T-cell (primary cell): Measurements from ENCODE around the gene TTLL12. TPM values are rescaled to one million over a fixed set of nuclear protein-coding genes. Genes with fewer than 3 reads are reported as not detected.
A peak's percentile ranks its signal among the peaks of the same experiment; 100 is the strongest.

Source experiments
- ATAC-seq, 4 experiments: fragments of 200-7000 bp in 3 of 4; fragments of 150-1000 bp in 1 of 4; cut with Tn5 transposase; replicated peaks in 1 of 4; 1 replicate in 3 of 4; 2 replicates in 1 of 4; pipeline ENCODE4 v1.10.0; 2021; ENCODE audit warnings: moderate library complexity in 3 of 4, mild to moderate bottlenecking in 2 of 4, moderate number of reproducible peaks in 1 of 4
- CTCF ChIA-PET, 2 donors: fragments of 300-600 bp; sonication (Branson Sonifier 250); formaldehyde crosslinking; loops; one replicate each; lab custom pipeline; 2022; ENCODE audit warnings: antibody characterized with exemption in 2 of 2; lab: Charles Lee
- POLR2A ChIA-PET, 2 donors: fragments of 300-600 bp; sonication (Branson Sonifier 250); formaldehyde crosslinking; loops; one replicate each; lab custom pipeline; 2022; ENCODE audit warnings: antibody characterized with exemption in 2 of 2; lab: Charles Lee
- DNase-seq, 35 experiments: peaks; one replicate each; pipeline versions ENCODE4 v3.0.0 to v3.0.0-alpha.2; 2013 to 2023
- H3K27ac ChIP-seq: one replicate; pipeline ENCODE4 v1.5.1; 2013; ENCODE audit warnings: low read length
- H3K27me3 ChIP-seq, 2 experiments: replicated peaks in 1 of 2; 1 replicate in 1 of 2; 2 replicates in 1 of 2; pipeline versions ENCODE4 v1.6.1 to v1.7.0; 2013; ENCODE audit warnings: low read length in 1 of 2, mixed read lengths in 1 of 2; ENCODE audit not compliant: control insufficient read depth in 2 of 2, insufficient read depth in 2 of 2; ENCODE audit errors: extremely low read depth in 1 of 2
- H3K36me3 ChIP-seq, 2 donors: 1 replicate in 1 of 2; 2 replicates in 1 of 2; pipeline versions ENCODE4 v1.6.1 to v1.7.0; 2013; ENCODE audit warnings: low read length in 1 of 2; ENCODE audit not compliant: control insufficient read depth in 2 of 2, insufficient read depth in 1 of 2; ENCODE audit errors: extremely low read depth in 1 of 2
- H3K4me1 ChIP-seq, 2 experiments: 1 replicate in 1 of 2; 2 replicates in 1 of 2; pipeline versions ENCODE4 v1.6.1 to v1.7.0; 2013; ENCODE audit warnings: low read length in 2 of 2, mixed read lengths in 1 of 2; ENCODE audit not compliant: insufficient read depth in 2 of 2, control insufficient read depth in 1 of 2; ENCODE audit errors: extremely low read depth in 1 of 2
- H3K4me3 ChIP-seq, 2 donors: 1 replicate in 1 of 2; 2 replicates in 1 of 2; pipeline versions ENCODE4 v1.5.1 to v1.7.0; 2013; ENCODE audit warnings: mild to moderate bottlenecking in 2 of 2, low read length in 1 of 2, moderate library complexity in 1 of 2; ENCODE audit not compliant: control insufficient read depth in 1 of 2; ENCODE audit errors: extremely low read depth in 1 of 2
- H3K9me3 ChIP-seq: 2 replicates; pipeline ENCODE4 v1.7.0; 2013
- H3K27ac Mint-ChIP-seq, 2 donors: one replicate each; pipeline ENCODE4 v1.8.0; 2020 to 2021; ENCODE audit warnings: mild to moderate bottlenecking in 2 of 2, mixed read lengths in 2 of 2
- H3K27me3 Mint-ChIP-seq, 2 donors: one replicate each; pipeline ENCODE4 v1.8.0; 2021 to 2022; ENCODE audit warnings: mixed read lengths in 2 of 2
- H3K36me3 Mint-ChIP-seq: one replicate; pipeline ENCODE4 v1.8.0; 2021; ENCODE audit warnings: mixed read lengths
- H3K4me1 Mint-ChIP-seq, 3 donors: one replicate each; pipeline ENCODE4 v1.8.0; 2020 to 2022; ENCODE audit warnings: mixed read lengths in 3 of 3, mild to moderate bottlenecking in 1 of 3
- H3K4me3 Mint-ChIP-seq, 3 donors: one replicate each; pipeline ENCODE4 v1.8.0; 2020 to 2022; ENCODE audit warnings: mild to moderate bottlenecking in 3 of 3, mixed read lengths in 3 of 3, moderate library complexity in 3 of 3
- H3K9me3 Mint-ChIP-seq, 3 donors: one replicate each; pipeline ENCODE4 v1.8.0; 2020 to 2022; ENCODE audit warnings: mixed read lengths in 3 of 3
- WGBS: methylation state at CpG from one replicate; pipeline ENCODE4 v1.1.5; 2013; ENCODE audit warnings: missing lambda C conversion rate; ENCODE audit not compliant: insufficient coverage; 5-methylcytosine and 5-hydroxymethylcytosine counted together
- total RNA-seq, 35 experiments: library from RNA in 6 of 35; stranded (reverse) in 6 of 35; fragments of 120-200 nt in 1 of 35; gene quantifications; one replicate each; pipeline versions ENCODE4 v1.2.1 to v1.2.4 and lab custom pipeline; 2013 to 2026

The TTLL12 gene
- total RNA-seq, 5 donors from 2014 or later (not counting 1 experiment from before 2014, with no cell fraction given): 17.1 to 38.1 (median 33.8) TPM

DNA sequence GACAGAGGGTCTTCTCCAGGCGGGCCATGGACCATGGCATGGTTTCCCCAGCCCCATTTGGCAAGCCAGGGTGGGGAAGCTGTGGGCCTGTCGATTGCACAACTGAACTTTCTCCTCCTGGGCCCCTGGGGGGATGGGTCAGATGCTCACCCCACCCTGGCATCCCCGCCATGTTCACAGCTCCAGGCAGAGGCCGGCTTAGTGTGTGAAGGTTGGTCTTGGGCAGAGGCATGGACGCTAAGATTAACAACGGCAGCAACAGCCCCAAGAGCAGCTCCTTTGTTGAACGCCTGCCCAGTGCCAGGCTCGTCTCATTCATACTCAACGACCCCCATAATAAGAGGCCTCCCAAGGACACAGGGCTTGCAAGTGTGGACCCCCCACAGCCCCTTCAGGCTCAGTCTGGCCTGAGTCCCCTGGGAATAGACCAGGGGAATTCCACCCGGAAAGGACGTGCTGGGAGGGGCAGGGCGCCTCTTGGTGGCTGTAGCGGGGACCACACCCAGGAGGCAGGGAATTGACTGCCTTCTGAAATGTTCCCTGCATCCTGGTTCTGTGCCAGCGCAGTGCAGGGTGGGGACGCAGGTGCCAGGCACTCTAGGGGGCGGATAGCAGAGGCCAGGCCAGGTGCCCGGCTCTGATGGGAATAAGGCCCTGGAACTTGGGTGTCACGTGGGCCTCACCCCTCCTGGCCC is 27.3 kb downstream of the TTLL12 start:
- Mint-ChIP-seq H3K4me1 (peaks cover 2 to 17% (median 15%) of the 10 kb centered on the region in 3 donors), H3K27me3 (no peaks in the 10 kb centered on the region), H3K9me3 (no peaks in the 10 kb centered on the region), H3K27ac (no peak overlapping the region), H3K4me3 (no peak overlapping the region), H3K36me3 (peaks cover 10% of the 10 kb centered on the region)
- Histone ChIP-seq H3K9me3 (no peaks in the 10 kb centered on the region), H3K36me3 (peaks cover 0 to 7% of the 10 kb centered on the region in 2 donors), H3K27ac (no peak overlapping the region), H3K4me1 (no peaks in the 10 kb centered on the region), H3K4me3 (no peak overlapping the region), H3K27me3 (no peaks in the 10 kb centered on the region)
- POLR2A ChIA-PET: no interaction called here
- DNase-seq (no peak), ATAC-seq (no peak)
- WGBS: 95% methylated on average over 13 of the region's 18 CpGs
- CTCF ChIA-PET: no interaction called here

- no peak overlapping the region for H3K27ac ChIP-seq
Measured at GRCh38 chr22:43158778-43159483, 28.0 kb downstream of the TTLL12 start.

GRCh38 chr22:43157874-43158546 is 28.9 kb downstream of the TTLL12 start:
- ChIA-PET POLR2A (no interaction called here), CTCF (no interaction called here)
- Histone ChIP-seq H3K36me3 (peaks cover 0 to 7% of the 10 kb centered on the region in 2 donors), H3K27me3 (no peaks in the 10 kb centered on the region), H3K9me3 (no peaks in the 10 kb centered on the region), H3K4me3 (no peak overlapping the region), H3K27ac (no peak overlapping the region), H3K4me1 (peaks cover 0 to 6% of the 10 kb centered on the region in 2 experiments)
- ATAC-seq (no peak), DNase-seq (no peak)
- H3K27me3 Mint-ChIP-seq: no peaks in the 10 kb centered on the region
- H3K9me3 Mint-ChIP-seq: no peaks in the 10 kb centered on the region
- H3K27ac Mint-ChIP-seq: no peak overlapping the region
- H3K36me3 Mint-ChIP-seq: peaks cover 10% of the 10 kb centered on the region
- WGBS: 89% methylated on average over 6 of the region's 9 CpGs
- peaks cover 5 to 19% (median 13%) of the 10 kb centered on the region in 3 donors for H3K4me1 Mint-ChIP-seq
- no peak overlapping the region for H3K4me3 Mint-ChIP-seq

More at GRCh38 chr22:43158778-43159483, 28.0 kb downstream of the TTLL12 start:
- Mint-ChIP-seq H3K4me1 (peaks cover 2 to 18% (median 10%) of the 10 kb centered on the region in 3 donors), H3K36me3 (peaks cover 10% of the 10 kb centered on the region), H3K9me3 (no peaks in the 10 kb centered on the region), H3K4me3 (no peak overlapping the region), H3K27ac (no peak overlapping the region), H3K27me3 (no peaks in the 10 kb centered on the region)
- Histone ChIP-seq H3K4me1 (peaks cover 0 to under 1% of the 10 kb centered on the region in 2 experiments), H3K36me3 (peaks cover 0 to 7% of the 10 kb centered on the region in 2 donors), H3K27me3 (no peaks in the 10 kb centered on the region), H3K4me3 (no peak overlapping the region), H3K9me3 (no peaks in the 10 kb centered on the region)
- no peak for ATAC-seq
- DNase-seq: no peak
- 94% methylated on average over 20 of the region's 24 CpGs for WGBS
- ChIA-PET POLR2A (no interaction called here), CTCF (no interaction called here)

GRCh38 chr22:43156413-43156812 is 30.5 kb downstream of the TTLL12 start:
- no peaks in the 10 kb centered on the region for H3K9me3 ChIP-seq
- H3K4me1 ChIP-seq: peaks cover 2 to 15% of the 10 kb centered on the region in 2 experiments
- ATAC-seq (no peak), DNase-seq (no peak)
- H3K27me3 ChIP-seq: no peaks in the 10 kb centered on the region
- no peak overlapping the region for H3K27ac Mint-ChIP-seq
- WGBS: 88% methylated on average over 12 of the region's 12 CpGs
- H3K36me3 ChIP-seq: peaks cover 0 to 7% of the 10 kb centered on the region in 2 donors
- H3K27me3 Mint-ChIP-seq: no peaks in the 10 kb centered on the region
- H3K4me1 Mint-ChIP-seq: peaks cover 11 to 27% (median 20%) of the 10 kb centered on the region in 3 donors
- ChIA-PET POLR2A (no interaction called here), CTCF (no interaction called here)
- H3K36me3 Mint-ChIP-seq: peaks cover 7% of the 10 kb centered on the region
- no peak overlapping the region for H3K4me3 ChIP-seq
- H3K27ac ChIP-seq: no peak overlapping the region
- H3K4me3 Mint-ChIP-seq: no peak overlapping the region
- H3K9me3 Mint-ChIP-seq: no peaks in the 10 kb centered on the region

GRCh38 chr22:43155789-43156188 is 31.1 kb downstream of the TTLL12 start:
- ATAC-seq (no peak), DNase-seq (no peak)
- peaks cover 15 to 31% (median 23%) of the 10 kb centered on the region in 3 donors for H3K4me1 Mint-ChIP-seq
- peaks cover 7% of the 10 kb centered on the region for H3K36me3 Mint-ChIP-seq
- no peaks in the 10 kb centered on the region for H3K9me3 ChIP-seq
- no peaks in the 10 kb centered on the region for H3K27me3 ChIP-seq
- peaks cover 0 to 7% of the 10 kb centered on the region in 2 donors for H3K36me3 ChIP-seq
- H3K27me3 Mint-ChIP-seq: no peaks in the 10 kb centered on the region
- no peak overlapping the region for H3K4me3 ChIP-seq
- no peak overlapping the region for H3K27ac ChIP-seq
- no peaks in the 10 kb centered on the region for H3K9me3 Mint-ChIP-seq
- POLR2A ChIA-PET: no interaction called here
- CTCF ChIA-PET: no interaction called here
- H3K4me3 Mint-ChIP-seq: no peak overlapping the region
- 71% methylated on average over 5 of the region's 5 CpGs for WGBS
- H3K27ac Mint-ChIP-seq: no peak overlapping the region
- H3K4me1 ChIP-seq: peaks cover 2 to 20% of the 10 kb centered on the region in 2 experiments

GRCh38 chr22:43154887-43155536 is 31.9 kb downstream of the TTLL12 start:
- Mint-ChIP-seq H3K27ac (peak overlapping the region in 1 of 2 donors; percentile 16), H3K36me3 (peaks cover 3% of the 10 kb centered on the region), H3K4me1 (peaks cover 17 to 36% (median 27%) of the 10 kb centered on the region in 3 donors), H3K9me3 (no peaks in the 10 kb centered on the region), H3K27me3 (no peaks in the 10 kb centered on the region), H3K4me3 (no peak overlapping the region)
- ATAC-seq: no peak
- WGBS: 93% methylated on average over 20 of the region's 27 CpGs
- H3K4me1 ChIP-seq: peaks cover 2 to 24% of the 10 kb centered on the region in 2 experiments
- H3K36me3 ChIP-seq: peaks cover 0 to 3% of the 10 kb centered on the region in 2 donors
- DNase-seq: peak in 1 of 35 experiments; percentile 21
- no peak overlapping the region for H3K4me3 ChIP-seq
- ChIA-PET CTCF (no interaction called here), POLR2A (no interaction called here)
- H3K27ac ChIP-seq: no peak overlapping the region
- H3K9me3 ChIP-seq: no peaks in the 10 kb centered on the region
- no peaks in the 10 kb centered on the region for H3K27me3 ChIP-seq
